Colonic mucosa (tissue), 4 donors: ENCODE results near the gene KIF16B. TPM values are rescaled to one million over a fixed set of nuclear protein-coding genes. Genes with fewer than 3 reads are reported as not detected.

Experiments
- DNase-seq: peaks from one replicate; pipeline ENCODE4 v3.0.0-alpha.2; 2020
- H3K27ac ChIP-seq: fragments of 200-600 bp; one replicate; pipeline ENCODE4 v1.8.0; 2021
- H3K27me3 ChIP-seq: fragments of 200-600 bp; one replicate; pipeline ENCODE4 v1.8.0; 2021
- H3K36me3 ChIP-seq: fragments of 200-600 bp; one replicate; pipeline ENCODE4 v1.8.0; 2021
- H3K4me1 ChIP-seq: fragments of 200-600 bp; one replicate; pipeline ENCODE4 v1.8.0; 2021; ENCODE audit warnings: mild to moderate bottlenecking
- H3K4me3 ChIP-seq: fragments of 200-600 bp; one replicate; pipeline ENCODE4 v1.8.0; 2021
- H3K9ac ChIP-seq, 2 donors: one replicate each; pipeline ENCODE4 v1.7.0; 2013; ENCODE audit warnings: control low read depth in 2 of 2, low read depth in 2 of 2, low read length in 2 of 2
- H3K9me3 ChIP-seq: fragments of 200-600 bp; one replicate; pipeline ENCODE4 v1.8.0; 2021
- CTCF ChIP-seq: fragments of 200-600 bp; IDR thresholded peaks from one replicate; pipeline ENCODE4 v1.8.0; 2022; ENCODE audit warnings: antibody characterized with exemption, mild to moderate bottlenecking
- intact Hi-C: fragments of 100-400 bp; cut with DNase I; formaldehyde crosslinking; loops from one replicate; pipeline ENCODE4 v1.14.1; 2022
- total RNA-seq, 2 donors: library from RNA; stranded (reverse); fragmentation: NEBNext Ultra II Directional in 1 of 2; extraction: Animal tissue kit (Norgen Biotek cat#: 25700) in 1 of 2; gene quantifications; one replicate each; pipeline ENCODE4 v1.2.1, GENCODE V29; 2021
- donor health status: healthy.
- donor health status: DM: no; HTN: no; CAD: no.
- donor health status: DM: no; HTN: no; CAD: no.

Gene KIF16B
- total RNA-seq, 2 donors from 2014 or later, result 41.6 to 68.7 TPM

- peak; percentile 40 for DNase-seq
- no peaks in the 10 kb centered on the region for H3K9me3 ChIP-seq
- no peak overlapping the region for H3K4me3 ChIP-seq
- H3K27ac ChIP-seq, result peak overlapping the region; percentile 64
- no peaks in the 10 kb centered on the region for H3K27me3 ChIP-seq
- intact Hi-C loops, result no loop called here
- no peak overlapping the region for H3K9ac ChIP-seq
- no peak for TF ChIP-seq CTCF
- no peaks in the 10 kb centered on the region for H3K36me3 ChIP-seq
- H3K4me1 ChIP-seq, result peaks cover 6% of the 10 kb centered on the region
Observed at GRCh38 chr20:16580147-16580546, 6.9 kb upstream of the KIF16B start.

- Histone ChIP-seq H3K4me3 (no peak overlapping the region), H3K9ac (no peak overlapping the region), H3K36me3 (no peaks in the 10 kb centered on the region), H3K27ac (no peak overlapping the region), H3K9me3 (no peaks in the 10 kb centered on the region), H3K4me1 (peaks cover 6% of the 10 kb centered on the region), H3K27me3 (no peaks in the 10 kb centered on the region)
- DNase-seq, result no peak
- no peak for TF ChIP-seq CTCF
- intact Hi-C loops, result no loop called here
Observed at GRCh38 chr20:16576219-16576618, 3.0 kb upstream of the KIF16B start.

- H3K4me3 ChIP-seq, result peak overlapping the region; percentile 49
- peak overlapping the region; percentile 77 for H3K27ac ChIP-seq
- no peaks in the 10 kb centered on the region for H3K9me3 ChIP-seq
- no peaks in the 10 kb centered on the region for H3K36me3 ChIP-seq
- no peak for TF ChIP-seq CTCF
- peak; percentile 32 for DNase-seq
- peaks cover 6% of the 10 kb centered on the region for H3K4me1 ChIP-seq
- intact Hi-C loops, result no loop called here
- H3K9ac ChIP-seq, result peak overlapping the region; percentile 41 to 84
- no peaks in the 10 kb centered on the region for H3K27me3 ChIP-seq
Observed at GRCh38 chr20:16575390-16576140, 2.3 kb upstream of the KIF16B start.

- TF ChIP-seq CTCF, result no peak
- H3K4me1 ChIP-seq, result peaks cover 6% of the 10 kb centered on the region
Observed at GRCh38 chr20:16574656-16575355, 1.6 kb upstream of the KIF16B start.

GRCh38 chr20:16571333-16571732, 1.9 kb downstream of the KIF16B start:
- H3K9ac ChIP-seq, result peak overlapping the region in 1 of 2 donors; percentile 28
- H3K9me3 ChIP-seq, result no peaks in the 10 kb centered on the region
- H3K27ac ChIP-seq, result no peak overlapping the region
- no peak overlapping the region for H3K4me3 ChIP-seq
- H3K27me3 ChIP-seq, result no peaks in the 10 kb centered on the region
- TF ChIP-seq CTCF, result no peak
- no peaks in the 10 kb centered on the region for H3K4me1 ChIP-seq
- H3K36me3 ChIP-seq, result no peaks in the 10 kb centered on the region
- no peak for DNase-seq
- intact Hi-C loops, result no loop called here

More at GRCh38 chr20:16574656-16575355, 1.6 kb upstream of the KIF16B start:
- peak overlapping the region; percentile 49 for H3K4me3 ChIP-seq
- H3K27me3 ChIP-seq, result no peaks in the 10 kb centered on the region
- DNase-seq, result peak; percentile 94
- no peaks in the 10 kb centered on the region for H3K9me3 ChIP-seq
- H3K36me3 ChIP-seq, result no peaks in the 10 kb centered on the region
- intact Hi-C loops, result no loop called here
- peak overlapping the region; percentile 77 for H3K27ac ChIP-seq
- peak overlapping the region; percentile 41 to 84 for H3K9ac ChIP-seq
